ENCODE measurements around the gene KCTD7.

DNA sequence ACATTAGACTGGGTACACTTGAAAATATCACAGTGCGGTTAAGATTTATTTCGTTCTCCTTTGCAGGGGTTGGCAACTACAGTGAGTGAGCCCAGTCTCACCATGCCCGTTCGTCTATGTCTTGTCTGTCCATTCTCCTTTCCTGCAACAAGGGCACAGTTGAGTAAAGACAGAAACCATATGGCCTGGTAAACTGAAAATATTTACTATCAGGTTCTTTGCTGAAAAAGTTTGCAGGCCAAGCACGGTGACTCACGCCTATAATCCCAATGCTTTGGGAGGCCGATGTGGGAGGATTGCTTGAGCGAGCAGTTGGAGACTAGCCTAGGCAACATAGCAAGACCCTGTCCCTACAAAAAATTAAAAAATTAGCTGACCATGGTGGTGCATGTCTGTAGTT, 11.4 kb upstream of the KCTD7 start:
- TF ChIP-seq, protein P1, sequence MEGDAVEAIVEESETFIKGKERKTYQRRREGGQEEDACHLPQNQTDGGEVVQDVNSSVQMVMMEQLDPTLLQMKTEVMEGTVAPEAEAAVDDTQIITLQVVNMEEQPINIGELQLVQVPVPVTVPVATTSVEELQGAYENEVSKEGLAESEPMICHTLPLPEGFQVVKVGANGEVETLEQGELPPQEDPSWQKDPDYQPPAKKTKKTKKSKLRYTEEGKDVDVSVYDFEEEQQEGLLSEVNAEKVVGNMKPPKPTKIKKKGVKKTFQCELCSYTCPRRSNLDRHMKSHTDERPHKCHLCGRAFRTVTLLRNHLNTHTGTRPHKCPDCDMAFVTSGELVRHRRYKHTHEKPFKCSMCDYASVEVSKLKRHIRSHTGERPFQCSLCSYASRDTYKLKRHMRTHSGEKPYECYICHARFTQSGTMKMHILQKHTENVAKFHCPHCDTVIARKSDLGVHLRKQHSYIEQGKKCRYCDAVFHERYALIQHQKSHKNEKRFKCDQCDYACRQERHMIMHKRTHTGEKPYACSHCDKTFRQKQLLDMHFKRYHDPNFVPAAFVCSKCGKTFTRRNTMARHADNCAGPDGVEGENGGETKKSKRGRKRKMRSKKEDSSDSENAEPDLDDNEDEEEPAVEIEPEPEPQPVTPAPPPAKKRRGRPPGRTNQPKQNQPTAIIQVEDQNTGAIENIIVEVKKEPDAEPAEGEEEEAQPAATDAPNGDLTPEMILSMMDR (IDR thresholded peaks at IDR 0.05), result no peak
- TF ChIP-seq POLR2A (IDR thresholded peaks at IDR 0.05), result no peak
- TF ChIP-seq EP300 (IDR thresholded peaks at IDR 0.05), result no peak
